ENCODE results near the gene WDR5B. TPM values are rescaled to one million over a fixed set of nuclear protein-coding genes. Genes with fewer than 3 reads are reported as not detected.

Gene WDR5B
- total RNA-seq, 1 experiment from 2014 or later: 3.4 TPM

- no peak for TF ChIP-seq ELF1 (IDR thresholded peaks at IDR 0.05; ENCODE audit: borderline replicate concordance, low read depth)
- no peak for TF ChIP-seq ZFX (IDR thresholded peaks at IDR 0.05)
- no peak for TF ChIP-seq EGR1 (IDR thresholded peaks at IDR 0.05; ENCODE audit: low read depth)
- no peak for TF ChIP-seq ZBTB33 (IDR thresholded peaks at IDR 0.05; ENCODE audit: extremely low read depth, insufficient replicate concordance, low read length)
- TF ChIP-seq POLR2A (IDR thresholded peaks at IDR 0.05; ENCODE audit: borderline replicate concordance, extremely low read depth, insufficient read depth, insufficient read length): no peak
- TF ChIP-seq SIN3A (IDR thresholded peaks at IDR 0.05; ENCODE audit: low read depth): no peak
- TF ChIP-seq FOSL1 (IDR thresholded peaks at IDR 0.05; ENCODE audit: low read depth): no peak
- TF ChIP-seq MAX (IDR thresholded peaks at IDR 0.05): no peak
- no peak for TF ChIP-seq CTCF (IDR thresholded peaks at IDR 0.05 in 2 of 3, conservative IDR thresholded peaks at IDR 0.05 in 1 of 3; ENCODE audit: borderline replicate concordance in 1 of 3, insufficient read depth in 1 of 3, low read depth in 2 of 3, low read length in 2 of 3)
- no peak for TF ChIP-seq ZNF274 (IDR thresholded peaks at IDR 0.05; ENCODE audit: low read depth, low read length)
- TF ChIP-seq EZH2 (IDR thresholded peaks at IDR 0.05): no peak
- TF ChIP-seq CBX3 (IDR thresholded peaks at IDR 0.05; ENCODE audit: low read depth): no peak
- no peak for TF ChIP-seq TCF7L2 (IDR thresholded peaks at IDR 0.05; ENCODE audit: borderline replicate concordance, extremely low read depth, insufficient read depth, insufficient read length)
- TF ChIP-seq SRF (IDR thresholded peaks at IDR 0.05; ENCODE audit: low read depth): no peak
- H3K36me3 ChIP-seq (ENCODE audit: control insufficient read depth in 1 of 2, insufficient read depth in 2 of 2, low read length in 2 of 2): peaks cover 15 to 25% of the 10 kb centered on the region in 2 experiments; a peak in 3 of 4 replicates
- no peaks in the 10 kb centered on the region for H3K9me2 ChIP-seq (ENCODE audit: insufficient read depth)
- no peak overlapping the region for H3K27ac ChIP-seq (ENCODE audit: low read depth, low read length)
- intact Hi-C loops (cut with micrococcal nuclease): loop anchor here (2.0 to 5.0 kb wide), 2 partner anchors 105 to 221 kb away; partner anchors contain the start of genes DTX3L and PARP9
- POLR2A ChIA-PET: no interaction called here
- no peak overlapping the region for H3K4me2 ChIP-seq (ENCODE audit: low read length)
- H3K27me3 ChIP-seq (ENCODE audit: insufficient read depth, low read length): no peaks in the 10 kb centered on the region
- RAD21 ChIA-PET (ENCODE audit: low non-redundant PET in 1 of 2, low total read pairs in 2 of 2, uncharacterized antibody in 2 of 2, unreplicated experiment in 2 of 2): interaction anchor here in 1 of 2 experiments (0.6 to 1.1 kb wide), 2 partner anchors 57 to 221 kb away, joined by 3 read pairs; partner anchors contain the start of gene KPNA1
- no peaks in the 10 kb centered on the region for H3K9me3 ChIP-seq (ENCODE audit: control insufficient read depth in 1 of 2, insufficient read depth in 1 of 2, low read depth in 1 of 2, low read length in 2 of 2)
- peaks cover 4% of the 10 kb centered on the region; the same call in 1 of the 2 replicates for H3K79me2 ChIP-seq (ENCODE audit: insufficient read depth, low read length)
- H3K4me1 ChIP-seq (ENCODE audit: control insufficient read depth in 1 of 2, insufficient read depth in 2 of 2, low read length in 2 of 2): no peaks in the 10 kb centered on the region
- BruUV-seq (replicated peaks): no TSS peak
- no peak overlapping the region for H2AFZ ChIP-seq (ENCODE audit: low read depth, low read length, poor library complexity, severe bottlenecking)
- no peaks in the 10 kb centered on the region; the same call in 1 of the 2 replicates for H4K20me1 ChIP-seq (ENCODE audit: insufficient read depth)
- CTCF ChIA-PET: interaction anchor here (3.3 kb wide), 1 partner anchor 222 kb away, joined by 13 read pairs; no protein-coding TSS in a partner anchor
- ATAC-seq (no peak), DNase-seq (ENCODE audit: low read depth, low spot score) (no peak)
- no peak overlapping the region for H3K9ac ChIP-seq (ENCODE audit: low read length)
- H3K4me3 ChIP-seq (replicated peaks in 1 of 2; ENCODE audit: low read depth in 1 of 2, low read length in 2 of 2): no peak overlapping the region
Observed at GRCh38 chr3:122457706-122458105, 41.8 kb upstream of the WDR5B start.
